K562 (cell line): ENCODE measurements around the gene FOSL2. TPM values are rescaled to one million over a fixed set of nuclear protein-coding genes. Genes with fewer than 3 reads are reported as not detected.

Experiments
- CGGBP1 ChIP-seq: fragments of 250-450 bp; sonication (Bioruptor Pico); IDR thresholded peaks from 2 replicates; pipeline ENCODE4 v1.9.0; 2021; ENCODE audit warnings: mild to moderate bottlenecking
- CHD1 ChIP-seq: fragments of 200-600 bp; sonication (generic); IDR thresholded peaks from one replicate; pipeline ENCODE4 v1.6.1; 2012; ENCODE audit warnings: mild to moderate bottlenecking, moderate library complexity, low read length, inconsistent platforms
- CHD4 ChIP-seq: fragments of 200-600 bp; sonication (generic); IDR thresholded peaks from 3 replicates; pipeline ENCODE4 v1.6.1; 2012; ENCODE audit warnings: low read depth, mild to moderate bottlenecking, mixed read lengths, low read length, inconsistent platforms; ENCODE audit not compliant: insufficient read depth, insufficient replicate concordance, poor library complexity, severe bottlenecking
- CTCFL ChIP-seq: IDR thresholded peaks from 2 replicates; pipeline ENCODE4 v1.6.1; 2011; ENCODE audit warnings: borderline replicate concordance, low read depth, mild to moderate bottlenecking, moderate library complexity, low read length; ENCODE audit not compliant: insufficient read depth, poor library complexity, severe bottlenecking
- ETV5 ChIP-seq: sonication (generic); formaldehyde crosslinking; IDR thresholded peaks from 2 replicates; pipeline ENCODE4 v1.4.0; 2020; ENCODE audit warnings: low read depth, mild to moderate bottlenecking, missing genetic modification reagents
- KDM5B ChIP-seq: fragments of 200-600 bp; sonication (generic); IDR thresholded peaks from 2 replicates; pipeline ENCODE4 v1.6.1; 2012; ENCODE audit warnings: low read depth, mild to moderate bottlenecking, moderate library complexity, low read length, control low read depth, inconsistent platforms; ENCODE audit not compliant: insufficient replicate concordance
- KLF10 ChIP-seq: fragments of 250-450 bp; sonication (Bioruptor Pico); IDR thresholded peaks from 2 replicates; pipeline ENCODE4 v1.6.1; 2021; ENCODE audit warnings: matching md5 sums
- NFXL1 ChIP-seq: fragments of 450-650 bp; formaldehyde crosslinking; IDR thresholded peaks from 2 replicates; pipeline ENCODE4 v1.4.0; 2021; ENCODE audit warnings: mild to moderate bottlenecking
- NUFIP1 ChIP-seq: fragments of 450-650 bp; IDR thresholded peaks from 2 replicates; pipeline ENCODE4 v1.6.1; 2018; ENCODE audit not compliant: partially characterized antibody
- POLR3G ChIP-seq: IDR thresholded peaks from 2 replicates; pipeline ENCODE4 v1.6.1; 2011; ENCODE audit not compliant: insufficient read length, insufficient replicate concordance; ENCODE audit errors: extremely low read depth
- PURB ChIP-seq: sonication (generic); formaldehyde crosslinking; IDR thresholded peaks from 2 replicates; pipeline ENCODE4 v1.9.0; 2021; ENCODE audit warnings: low read depth, mild to moderate bottlenecking, missing genetic modification reagents
- SIN3A ChIP-seq, 2 experiments: fragments of 150-350 bp in 1 of 2; IDR thresholded peaks; 2 replicates each; pipeline ENCODE4 v1.6.1; 2011 to 2016; ENCODE audit warnings: borderline replicate concordance in 2 of 2, low read depth in 2 of 2, low read length in 2 of 2, mild to moderate bottlenecking in 2 of 2, moderate library complexity in 2 of 2; ENCODE audit not compliant: control insufficient read depth in 1 of 2
- SNIP1 ChIP-seq: fragments of 450-650 bp; IDR thresholded peaks from 2 replicates; pipeline ENCODE4 v1.7.1; 2017; ENCODE audit warnings: low read depth, mild to moderate bottlenecking
- TRIM28 ChIP-seq: fragments of 450-650 bp; IDR thresholded peaks from 2 replicates; pipeline ENCODE4 v1.6.1; 2017
- ZNF12 ChIP-seq: sonication (generic); formaldehyde crosslinking; IDR thresholded peaks from 2 replicates; pipeline ENCODE4 v1.4.0; 2020; ENCODE audit warnings: mild to moderate bottlenecking, missing genetic modification reagents
- ZNF134 ChIP-seq: fragments of 250-450 bp; sonication (Bioruptor Pico); conservative IDR thresholded peaks from 2 replicates; pipeline ENCODE4 v1.4.0; 2020
- ZNF586 ChIP-seq: fragments of 450-650 bp; formaldehyde crosslinking; conservative IDR thresholded peaks from 2 replicates; pipeline ENCODE4 v1.4.0; 2020; ENCODE audit warnings: mild to moderate bottlenecking, moderate library complexity
- polyA plus RNA-seq, 8 experiments: library from polyadenylated mRNA; depleted of rRNA in 4 of 8; stranded (reverse) in 5 of 8; unstranded in 3 of 8; fragments of >200 nt; fragmentation: Nextera tagmentation in 2 of 8; fragmentation: Illumina TruSeq in 1 of 8; extraction: Ambion mirVana in 2 of 8; extraction: Trizol in 1 of 8; gene quantifications; 2 replicates each; pipeline versions ENCODE4 v1.2.1 to v1.2.3, GENCODE V29; 2011 to 2014; ENCODE audit warnings: inconsistent platforms in 1 of 8, missing spikeins in 1 of 8
- total RNA-seq, 7 experiments: library from RNA; depleted of rRNA in 6 of 7; stranded (reverse); fragments of >200 nt in 6 of 7; fragmentation: Illumina TruSeq in 2 of 7; extraction: Trizol in 2 of 7; gene quantifications; 2 replicates each; pipeline versions ENCODE4 v1.2.1 to v1.2.3, GENCODE V29; 2011 to 2021; ENCODE audit warnings: low replicate concordance in 1 of 7
- TF ChIP-seq, protein P1 (sequence below): sonication (generic); formaldehyde crosslinking; IDR thresholded peaks from 2 replicates; pipeline ENCODE4 v1.9.0; 2022; ENCODE audit warnings: mild to moderate bottlenecking, missing genetic modification reagents
- TF ChIP-seq, protein P2 (sequence below): sonication (generic); formaldehyde crosslinking; IDR thresholded peaks from 2 replicates; pipeline ENCODE4 v1.8.1; 2023; ENCODE audit warnings: missing genetic modification reagents, mild to moderate bottlenecking, borderline replicate concordance
- TF ChIP-seq, protein P3 (sequence below): sonication (generic); formaldehyde crosslinking; IDR thresholded peaks from 2 replicates; pipeline ENCODE4 v1.9.0; 2022; ENCODE audit warnings: mild to moderate bottlenecking, missing genetic modification reagents

The FOSL2 gene
- total and polyA plus RNA-seq, 9 of the 15 experiments (the other 6 are each of a cell fraction or from before 2014, with no cell fraction given), result 0.04 to 2.9 (median 0.80) TPM

DNA sequence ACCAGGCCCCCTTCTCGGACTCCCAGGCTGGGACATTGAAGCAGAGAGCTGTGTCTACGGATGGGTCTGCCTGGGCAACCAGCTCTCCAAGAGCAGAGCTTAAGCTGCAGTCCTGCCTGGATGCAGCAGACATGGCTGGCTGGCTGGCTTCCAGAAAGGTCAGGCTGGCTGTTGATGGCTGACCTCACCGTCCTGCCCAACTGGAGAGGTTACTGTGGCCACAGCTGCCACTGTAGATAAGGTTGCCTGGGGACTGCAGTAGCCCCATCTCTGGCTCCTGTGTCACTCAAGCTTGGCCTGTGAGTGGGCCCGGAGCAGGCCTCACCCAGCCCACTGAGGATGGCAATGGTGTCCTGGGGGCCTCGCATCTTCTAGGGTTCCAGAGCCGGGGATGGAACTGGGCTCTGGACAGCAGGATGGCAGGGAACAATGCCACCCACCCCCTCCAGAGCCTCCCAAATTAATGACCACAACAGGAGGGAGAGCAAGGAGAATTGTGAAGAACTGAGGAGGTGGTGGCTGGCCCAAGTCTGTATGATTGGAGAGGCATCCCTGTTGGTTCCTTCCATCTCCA, 37.0 kb upstream of the FOSL2 start (continued):
- TF ChIP-seq CTCFL (no peak), ZNF12 (CRISPR knock-in tag) (no peak), CGGBP1 (CRISPR knock-in tag) (no peak), POLR3G (no peak), TRIM28 (0 out of 2 replicates have a peak, but pooled peaks have one; percentile 45), SNIP1 (no peak), NUFIP1 (no peak), PURB (CRISPR knock-in tag) (no peak), ETV5 (CRISPR knock-in tag) (peak; percentile 38; the same call in 1 of the 2 replicates), ZNF134 (CRISPR knock-in tag) (no peak; the same call in 1 of the 2 replicates), KLF10 (no peak), ZNF586 (CRISPR knock-in tag) (no peak), CHD4 (no peak), SIN3A (IDR thresholded peaks at IDR 0.05; ENCODE audit: borderline replicate concordance in 2 of 2, control insufficient read depth in 1 of 2, low read depth in 2 of 2, low read length in 2 of 2) (no peak), NFXL1 (CRISPR knock-in tag) (no peak; the same call in 1 of the 2 replicates), KDM5B (no peak), CHD1 (no peak)
- TF ChIP-seq, protein P1, sequence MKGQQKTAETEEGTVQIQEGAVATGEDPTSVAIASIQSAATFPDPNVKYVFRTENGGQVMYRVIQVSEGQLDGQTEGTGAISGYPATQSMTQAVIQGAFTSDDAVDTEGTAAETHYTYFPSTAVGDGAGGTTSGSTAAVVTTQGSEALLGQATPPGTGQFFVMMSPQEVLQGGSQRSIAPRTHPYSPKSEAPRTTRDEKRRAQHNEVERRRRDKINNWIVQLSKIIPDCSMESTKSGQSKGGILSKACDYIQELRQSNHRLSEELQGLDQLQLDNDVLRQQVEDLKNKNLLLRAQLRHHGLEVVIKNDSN (CRISPR knock-in tag), result no peak
- TF ChIP-seq, protein P2, sequence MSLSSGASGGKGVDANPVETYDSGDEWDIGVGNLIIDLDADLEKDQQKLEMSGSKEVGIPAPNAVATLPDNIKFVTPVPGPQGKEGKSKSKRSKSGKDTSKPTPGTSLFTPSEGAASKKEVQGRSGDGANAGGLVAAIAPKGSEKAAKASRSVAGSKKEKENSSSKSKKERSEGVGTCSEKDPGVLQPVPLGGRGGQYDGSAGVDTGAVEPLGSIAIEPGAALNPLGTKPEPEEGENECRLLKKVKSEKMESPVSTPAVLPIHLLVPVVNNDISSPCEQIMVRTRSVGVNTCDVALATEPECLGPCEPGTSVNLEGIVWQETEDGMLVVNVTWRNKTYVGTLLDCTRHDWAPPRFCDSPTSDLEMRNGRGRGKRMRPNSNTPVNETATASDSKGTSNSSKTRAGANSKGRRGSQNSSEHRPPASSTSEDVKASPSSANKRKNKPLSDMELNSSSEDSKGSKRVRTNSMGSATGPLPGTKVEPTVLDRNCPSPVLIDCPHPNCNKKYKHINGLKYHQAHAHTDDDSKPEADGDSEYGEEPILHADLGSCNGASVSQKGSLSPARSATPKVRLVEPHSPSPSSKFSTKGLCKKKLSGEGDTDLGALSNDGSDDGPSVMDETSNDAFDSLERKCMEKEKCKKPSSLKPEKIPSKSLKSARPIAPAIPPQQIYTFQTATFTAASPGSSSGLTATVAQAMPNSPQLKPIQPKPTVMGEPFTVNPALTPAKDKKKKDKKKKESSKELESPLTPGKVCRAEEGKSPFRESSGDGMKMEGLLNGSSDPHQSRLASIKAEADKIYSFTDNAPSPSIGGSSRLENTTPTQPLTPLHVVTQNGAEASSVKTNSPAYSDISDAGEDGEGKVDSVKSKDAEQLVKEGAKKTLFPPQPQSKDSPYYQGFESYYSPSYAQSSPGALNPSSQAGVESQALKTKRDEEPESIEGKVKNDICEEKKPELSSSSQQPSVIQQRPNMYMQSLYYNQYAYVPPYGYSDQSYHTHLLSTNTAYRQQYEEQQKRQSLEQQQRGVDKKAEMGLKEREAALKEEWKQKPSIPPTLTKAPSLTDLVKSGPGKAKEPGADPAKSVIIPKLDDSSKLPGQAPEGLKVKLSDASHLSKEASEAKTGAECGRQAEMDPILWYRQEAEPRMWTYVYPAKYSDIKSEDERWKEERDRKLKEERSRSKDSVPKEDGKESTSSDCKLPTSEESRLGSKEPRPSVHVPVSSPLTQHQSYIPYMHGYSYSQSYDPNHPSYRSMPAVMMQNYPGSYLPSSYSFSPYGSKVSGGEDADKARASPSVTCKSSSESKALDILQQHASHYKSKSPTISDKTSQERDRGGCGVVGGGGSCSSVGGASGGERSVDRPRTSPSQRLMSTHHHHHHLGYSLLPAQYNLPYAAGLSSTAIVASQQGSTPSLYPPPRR (CRISPR knock-in tag), result peak; percentile 88; the same call in 1 of the 2 replicates
- TF ChIP-seq, protein P3, sequence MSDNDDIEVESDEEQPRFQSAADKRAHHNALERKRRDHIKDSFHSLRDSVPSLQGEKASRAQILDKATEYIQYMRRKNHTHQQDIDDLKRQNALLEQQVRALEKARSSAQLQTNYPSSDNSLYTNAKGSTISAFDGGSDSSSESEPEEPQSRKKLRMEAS (CRISPR knock-in tag), result peak; percentile 68
